WTC11 (cell line): Measurements from ENCODE around the gene LY6G6F. TPM values are rescaled to one million over a fixed set of nuclear protein-coding genes. Genes with fewer than 3 reads are reported as not detected.

Experiments
- microRNA-seq: library from miRNA; unstranded; fragments of <30 nt; microRNA quantifications from one replicate; pipeline ENCODE4 v1.2.0, GENCODE V29; 2022; ENCODE audit warnings: borderline number of aligned reads
- total RNA-seq: library from RNA; stranded (reverse); gene quantifications from 3 replicates; pipeline ENCODE4 v1.2.3, GENCODE V29; 2021

Gene LY6G6F
- total RNA-seq, 1 experiment from 2014 or later, result not detected

Small RNA genes within 50 kb of the gene (microRNA-seq; reads per million reads assigned to microRNA genes)
- gene MIR4646, result not detected

Other genes starting within 250 kb of the LY6G6F start
- 26.9 to 37.0 TPM (median 27.0 TPM) in 3 replicates for gene MICB, start 208.7 kb upstream of the LY6G6F start, total RNA-seq
- gene MCCD1, start 177.9 kb upstream of the LY6G6F start, total RNA-seq, result not detected in 3 replicates
- 704 to 738 TPM (median 712 TPM) in 3 replicates for gene DDX39B, start 164.9 kb upstream of the LY6G6F start, total RNA-seq
- 2.7 to 4.1 TPM (median 4.0 TPM) in 3 replicates for gene ATP6V1G2, start 160.3 kb upstream of the LY6G6F start, total RNA-seq
- gene NFKBIL1, start 159.3 kb upstream of the LY6G6F start, total RNA-seq, result 14.9 to 19.5 TPM (median 17.1 TPM) in 3 replicates
- 0.46 to 1.2 TPM (median 0.87 TPM) in 3 replicates for gene LTA, start 134.6 kb upstream of the LY6G6F start, total RNA-seq
- gene TNF, start 131.3 kb upstream of the LY6G6F start, total RNA-seq, result 0.23 to 0.46 TPM (median 0.31 TPM) in 3 replicates
- 1.0 to 1.5 TPM (median 1.3 TPM) in 3 replicates for gene LTB, start 124.4 kb upstream of the LY6G6F start, total RNA-seq
- gene LST1, start 120.6 kb upstream of the LY6G6F start, total RNA-seq, result 0.34 to 0.66 TPM in 2 of 3 replicates, not detected in the other
- gene NCR3, start 113.9 kb upstream of the LY6G6F start, total RNA-seq, result not detected in 3 replicates
- gene AIF1, start 91.6 kb upstream of the LY6G6F start, total RNA-seq, result 5.4 to 8.5 TPM (median 7.1 TPM) in 3 replicates
- 372 to 381 TPM (median 373 TPM) in 3 replicates for gene PRRC2A, start 86.2 kb upstream of the LY6G6F start, total RNA-seq
- gene BAG6, start 54.2 kb upstream of the LY6G6F start, total RNA-seq, result 366 to 410 TPM (median 396 TPM) in 3 replicates
- gene APOM, start 51.0 kb upstream of the LY6G6F start, total RNA-seq, result 3.5 to 4.6 TPM (median 4.3 TPM) in 3 replicates
- gene C6orf47, start 46.1 kb upstream of the LY6G6F start, total RNA-seq, result 14.0 to 16.3 TPM (median 14.3 TPM) in 3 replicates
- 24.3 to 29.1 TPM (median 26.4 TPM) in 3 replicates for gene GPANK1, start 41.9 kb upstream of the LY6G6F start, total RNA-seq
- gene CSNK2B, start 40.8 kb upstream of the LY6G6F start, total RNA-seq, result 153 to 183 TPM (median 161 TPM) in 3 replicates
- gene LY6G5B, start 36.9 kb upstream of the LY6G6F start, total RNA-seq, result 10.7 to 15.7 TPM (median 11.0 TPM) in 3 replicates
- gene LY6G5C, start 25.8 kb upstream of the LY6G6F start, total RNA-seq, result 0.98 to 1.6 TPM (median 1.0 TPM) in 3 replicates
- gene ABHD16A, start 3.5 kb upstream of the LY6G6F start, total RNA-seq, result 28.6 to 30.3 TPM (median 29.8 TPM) in 3 replicates
- not detected in 3 replicates for gene LY6G6D, start 8.5 kb downstream of the LY6G6F start, total RNA-seq
- 0.21 to 0.35 TPM in 2 of 3 replicates, not detected in the other for gene LY6G6C, start 14.9 kb downstream of the LY6G6F start, total RNA-seq
- 0.09 to 0.11 TPM (median 0.11 TPM) in 3 replicates for gene MPIG6B, start 16.5 kb downstream of the LY6G6F start, total RNA-seq
- 62.2 to 67.3 TPM (median 65.8 TPM) in 3 replicates for gene DDAH2, start 22.4 kb downstream of the LY6G6F start, total RNA-seq
- 229 to 244 TPM (median 230 TPM) in 3 replicates for gene CLIC1, start 29.7 kb downstream of the LY6G6F start, total RNA-seq
- 43.1 to 62.3 TPM (median 56.1 TPM) in 3 replicates for gene MSH5, start 33.1 kb downstream of the LY6G6F start, total RNA-seq
- gene SAPCD1, start 55.8 kb downstream of the LY6G6F start, total RNA-seq, result 13.3 to 16.9 TPM (median 13.7 TPM) in 3 replicates
- 1.2 to 1.8 TPM (median 1.4 TPM) in 3 replicates for gene VWA7, start 70.5 kb downstream of the LY6G6F start, total RNA-seq
- 147 to 177 TPM (median 161 TPM) in 3 replicates for gene VARS1, start 88.9 kb downstream of the LY6G6F start, total RNA-seq
- 104 to 121 TPM (median 119 TPM) in 3 replicates for gene LSM2, start 100.1 kb downstream of the LY6G6F start, total RNA-seq
- gene HSPA1L, start 108.4 kb downstream of the LY6G6F start, total RNA-seq, result 1.2 to 2.1 TPM (median 1.9 TPM) in 3 replicates
- gene HSPA1A, start 108.7 kb downstream of the LY6G6F start, total RNA-seq, result 57.2 to 80.1 TPM (median 75.8 TPM) in 3 replicates
- 75.3 to 105 TPM (median 96.4 TPM) in 3 replicates for gene HSPA1B, start 120.9 kb downstream of the LY6G6F start, total RNA-seq
- 42.6 to 44.8 TPM (median 42.8 TPM) in 3 replicates for gene NEU1, start 156.0 kb downstream of the LY6G6F start, total RNA-seq
- gene SLC44A4, start 172.1 kb downstream of the LY6G6F start, total RNA-seq, result 3.1 to 3.5 TPM (median 3.5 TPM) in 3 replicates
- gene EHMT2, start 190.8 kb downstream of the LY6G6F start, total RNA-seq, result 137 to 169 TPM (median 168 TPM) in 3 replicates
- 24.0 to 46.2 TPM (median 44.1 TPM) in 3 replicates for gene ZBTB12, start 195.2 kb downstream of the LY6G6F start, total RNA-seq
- 1.3 TPM in 3 replicates for gene C2, start 220.9 kb downstream of the LY6G6F start, total RNA-seq
- gene CFB, start 239.2 kb downstream of the LY6G6F start, total RNA-seq, result 1.4 to 2.7 TPM (median 1.4 TPM) in 3 replicates